ENCODE data around the gene RAP2C. TPM values are rescaled to one million over a fixed set of nuclear protein-coding genes. Genes with fewer than 3 reads are reported as not detected.

The RAP2C gene
- 28.9 and 31.2 TPM in 2 replicates for total RNA-seq

DNA sequence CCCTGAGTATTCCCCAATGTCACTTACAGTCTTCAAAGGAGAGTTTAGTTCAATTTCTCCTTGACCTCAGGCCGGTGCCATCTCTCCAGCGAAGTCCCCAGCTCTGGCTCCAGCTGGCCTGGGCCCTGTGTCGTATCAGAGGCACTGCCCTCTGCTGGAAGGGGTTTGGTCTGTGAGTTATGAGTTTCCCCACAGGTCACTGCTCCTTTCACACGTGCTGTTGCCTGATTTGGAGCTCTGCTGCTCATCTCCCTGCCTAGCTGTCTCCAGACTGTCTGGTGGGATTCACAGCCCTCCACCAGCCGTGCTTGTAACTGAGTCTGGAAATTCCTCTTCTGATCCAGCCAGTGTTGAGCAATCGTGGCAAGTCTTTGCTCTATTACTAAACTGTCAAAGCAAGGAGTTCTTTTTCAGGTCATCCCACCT, at the start of gene RAP2C:
Gene RAP2C (minus strand): TSS at position 105 of the 426 bp plus-strand sequence. CDS start 2,179 bp downstream, outside the sequence.
- intact Hi-C loops (cut with micrococcal nuclease): loop anchor here (1.0 to 10.0 kb wide), 6 partner anchors 127 to 1955 kb away; partner anchors contain the start of genes MBNL3 and ZNF280C

DNA sequence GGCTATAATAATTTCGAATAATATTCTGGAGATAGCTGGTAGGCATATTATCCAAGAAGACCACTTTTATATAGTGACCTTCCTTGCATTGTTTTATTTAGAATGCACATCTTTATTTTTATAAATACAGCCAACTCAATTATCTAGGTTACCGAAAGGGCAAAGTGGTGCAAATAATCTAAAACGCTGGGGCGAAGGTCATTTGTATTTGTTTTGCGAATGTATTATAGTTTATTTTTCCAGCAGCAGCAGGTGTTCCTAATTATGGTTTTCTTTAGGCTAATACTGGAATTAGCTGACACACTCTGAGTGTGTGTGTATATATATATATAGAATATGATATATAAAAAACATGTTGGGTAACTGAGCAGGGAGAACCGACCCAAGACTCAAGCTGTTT, 48.1 kb upstream of the RAP2C start:
- intact Hi-C loops (cut with micrococcal nuclease): no loop called here

DNA sequence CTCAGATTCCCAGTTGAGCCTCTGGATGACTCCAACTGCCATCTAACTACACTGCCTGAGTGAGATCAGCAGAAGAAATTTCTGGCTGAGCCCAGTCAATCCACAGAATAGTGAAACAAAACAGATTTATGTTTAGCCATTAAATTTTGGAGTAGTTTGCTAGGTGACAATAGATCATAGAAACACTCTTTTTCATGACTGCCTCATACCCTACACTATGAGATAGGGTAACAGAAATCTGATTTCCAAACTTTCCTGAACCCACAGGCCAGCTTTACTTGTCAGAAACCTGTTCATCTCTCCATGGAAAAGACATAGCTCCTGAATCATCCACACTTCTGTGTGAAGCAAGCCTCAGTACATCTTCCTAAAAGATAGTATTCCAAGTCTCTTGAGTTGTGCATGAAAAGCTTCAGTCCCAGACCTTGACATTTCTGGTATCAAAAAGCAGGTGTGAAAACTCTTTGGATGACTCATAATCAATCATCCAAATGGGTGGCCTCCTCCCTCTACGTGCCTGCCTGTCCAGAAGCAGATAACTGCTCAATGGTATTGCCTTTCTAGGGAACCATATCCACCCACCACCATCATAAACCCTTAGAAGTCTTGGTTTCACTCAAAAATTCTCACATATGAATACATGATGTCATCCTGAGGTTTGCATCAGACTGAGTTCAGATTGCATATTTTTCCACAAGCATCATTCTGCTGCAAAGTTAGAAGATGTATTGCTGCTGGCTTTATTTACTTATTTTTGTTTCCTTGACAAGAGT, 47.5 kb upstream of the RAP2C start:
- intact Hi-C loops (cut with micrococcal nuclease): no loop called here

DNA sequence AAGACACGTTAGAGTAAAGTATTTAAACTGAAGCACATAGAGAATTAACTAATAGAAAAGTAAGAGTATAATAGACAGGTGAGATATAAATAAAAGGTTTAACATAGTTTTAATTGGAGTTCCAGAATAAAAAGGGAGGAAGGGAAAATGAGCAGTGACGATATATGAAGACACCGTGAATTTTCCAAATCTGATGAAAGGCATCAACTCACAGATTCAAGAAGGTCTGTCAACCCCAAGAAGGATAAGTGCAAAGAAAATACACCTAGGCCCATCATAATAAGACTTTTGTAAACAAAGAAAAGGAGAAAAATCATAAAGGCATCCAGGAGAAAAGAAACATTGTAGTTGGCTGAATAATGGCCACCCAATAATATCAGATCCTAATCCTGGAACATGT, 43.9 kb upstream of the RAP2C start:
- intact Hi-C loops (cut with micrococcal nuclease): no loop called here

DNA sequence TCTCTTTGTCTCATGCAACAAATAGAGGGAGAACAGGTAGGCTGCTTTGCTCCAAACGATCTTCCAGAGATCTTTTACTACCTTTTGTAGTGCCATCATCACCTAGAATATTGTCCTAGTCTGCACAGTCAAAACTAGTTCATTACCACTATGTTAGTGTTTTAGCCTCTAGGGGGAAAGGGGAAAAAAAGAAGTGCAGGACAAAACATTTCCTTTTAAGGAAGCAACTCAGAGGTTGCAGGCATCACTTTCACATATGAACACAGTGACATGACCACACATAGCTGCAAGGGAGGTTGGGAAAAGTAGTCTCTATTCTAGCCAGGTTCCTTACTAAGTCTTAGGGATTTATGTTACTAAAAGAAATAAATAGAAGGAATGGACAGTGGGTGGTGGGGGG, 39.3 kb upstream of the RAP2C start:
- intact Hi-C loops (cut with micrococcal nuclease): no loop called here

DNA sequence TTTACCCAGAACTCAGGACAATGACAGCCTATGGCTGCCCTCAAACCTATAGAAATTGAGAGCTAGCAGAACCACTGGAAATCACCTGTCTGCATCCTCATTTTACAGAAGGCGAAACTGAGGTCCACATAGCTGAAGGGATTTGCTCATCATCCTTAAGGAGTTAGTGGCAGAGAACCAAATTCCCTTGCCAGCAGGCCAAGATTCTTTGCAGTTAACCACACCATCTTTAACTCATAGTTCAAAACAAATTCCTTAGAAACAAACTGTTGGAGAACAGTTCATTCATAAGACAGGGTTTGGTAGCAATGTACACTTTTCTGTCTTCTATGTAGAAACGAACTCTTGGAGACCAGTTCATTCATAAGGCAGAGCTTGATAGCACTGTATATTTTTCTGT, 37.9 kb upstream of the RAP2C start:
- intact Hi-C loops (cut with micrococcal nuclease): no loop called here

DNA sequence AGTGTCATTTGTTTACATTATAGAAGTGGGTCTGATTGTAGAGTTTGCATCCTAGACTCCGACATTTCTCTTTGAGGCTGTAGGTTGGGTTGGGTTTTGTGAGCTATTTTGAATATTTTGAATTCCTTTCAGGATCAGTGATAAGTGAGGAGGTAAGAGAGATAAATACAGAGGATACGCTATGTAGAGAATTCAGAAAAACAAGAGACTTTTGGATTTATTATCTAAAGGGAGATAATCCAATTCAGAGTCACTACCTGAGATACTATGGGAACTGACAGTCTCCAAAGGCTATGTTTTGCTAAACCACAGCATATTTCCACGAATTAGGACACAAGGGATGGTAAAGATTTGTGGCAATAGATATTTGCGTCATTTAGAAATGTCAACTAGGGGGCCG, 16.9 kb upstream of the RAP2C start:
- intact Hi-C loops (cut with micrococcal nuclease): no loop called here

DNA sequence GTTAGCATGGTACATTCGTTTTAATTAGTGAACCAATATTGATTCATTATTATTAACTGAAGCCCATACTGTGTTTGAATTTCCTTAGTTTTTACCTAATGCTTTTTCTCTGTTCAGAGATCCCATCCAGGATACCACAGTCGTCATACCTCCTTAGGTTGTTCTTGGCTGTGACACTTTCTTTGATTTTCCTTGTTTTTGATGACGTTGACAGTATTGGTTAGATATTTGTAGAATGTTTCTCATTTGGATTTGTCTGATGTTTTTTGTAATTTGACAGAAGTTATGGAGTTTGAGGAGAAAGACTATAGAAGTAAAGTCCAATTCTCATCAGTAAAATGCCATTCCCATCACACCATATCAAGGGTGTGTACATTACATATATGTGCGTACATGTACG, 16.2 kb upstream of the RAP2C start:
- intact Hi-C loops (cut with micrococcal nuclease): no loop called here

DNA sequence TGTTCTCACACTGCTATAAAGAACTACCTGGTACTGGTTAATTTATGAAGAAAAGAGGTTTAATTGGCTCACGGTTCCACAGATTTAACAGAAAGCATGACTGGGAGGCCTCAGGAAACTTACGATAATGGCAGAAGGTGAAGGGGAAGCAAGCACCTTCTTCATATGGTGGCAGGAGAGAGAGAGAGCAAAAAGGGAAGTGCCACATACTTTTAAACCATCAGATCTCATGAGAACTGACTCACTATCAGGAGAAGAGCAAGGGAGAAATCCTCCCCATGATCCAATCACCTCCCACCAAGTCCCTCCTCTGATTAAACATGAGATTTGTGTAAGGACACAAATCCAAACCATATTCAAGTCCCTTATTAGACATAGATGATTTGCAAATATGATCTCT, 12.3 kb upstream of the RAP2C start:
- intact Hi-C loops (cut with micrococcal nuclease): no loop called here

DNA sequence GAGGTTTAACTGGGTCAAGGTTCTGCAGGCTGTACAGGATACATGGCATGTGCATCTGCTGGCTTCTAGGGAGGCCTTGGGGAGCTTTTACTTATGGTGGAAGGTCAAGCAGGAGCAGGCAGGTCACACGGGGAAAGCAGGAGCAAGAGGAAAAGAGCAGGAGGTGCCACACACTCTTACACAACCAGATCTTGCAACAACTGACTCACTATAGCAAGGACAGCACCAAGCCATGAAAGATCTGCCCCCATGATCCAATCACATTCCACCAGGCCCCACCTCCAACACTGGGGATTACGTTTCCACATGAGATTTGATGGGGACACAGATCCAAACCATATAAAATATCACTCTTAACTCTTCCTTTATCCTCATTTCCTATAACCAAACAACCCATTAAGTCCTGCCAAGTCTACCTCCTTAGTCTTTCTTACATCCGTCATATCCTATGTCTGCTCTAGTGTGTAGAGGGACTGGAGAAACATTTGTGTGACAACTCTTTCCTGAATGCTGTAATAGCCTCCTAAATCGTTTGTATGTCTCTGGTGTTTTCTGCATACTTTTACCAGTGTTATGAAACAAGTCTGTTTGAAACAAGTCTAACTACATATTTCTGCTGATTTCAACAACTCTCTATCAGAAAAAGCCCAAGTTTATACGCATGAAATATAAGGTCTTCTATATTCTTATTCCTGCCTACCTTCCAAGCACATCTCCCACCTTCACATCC, 8.3 kb upstream of the RAP2C start:
- intact Hi-C loops (cut with micrococcal nuclease): loop anchor here (2.0 kb wide), 1 partner anchor 387 kb away; no protein-coding TSS in a partner anchor

DNA sequence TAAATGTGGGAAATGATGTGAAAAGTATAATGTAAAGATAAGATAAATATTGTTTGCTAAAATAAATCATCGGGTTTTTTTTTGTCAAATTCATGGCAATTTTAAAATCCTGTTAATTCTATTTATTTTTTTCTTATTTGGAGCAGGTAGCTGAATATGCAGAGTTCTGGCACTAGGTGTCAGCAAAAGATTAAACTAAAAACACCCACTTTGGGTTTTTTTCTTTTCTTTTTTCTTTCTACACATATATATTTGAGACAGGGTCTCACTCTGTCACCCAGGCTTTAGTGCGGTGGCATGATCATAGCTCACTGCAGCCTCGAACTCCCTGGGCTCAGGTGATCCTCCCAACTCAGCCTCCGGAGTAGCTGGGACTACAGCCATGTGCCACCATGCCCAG, 6.9 kb upstream of the RAP2C start:
- intact Hi-C loops (cut with micrococcal nuclease): loop anchor here (2.0 kb wide), 1 partner anchor 389 kb away; no protein-coding TSS in a partner anchor

DNA sequence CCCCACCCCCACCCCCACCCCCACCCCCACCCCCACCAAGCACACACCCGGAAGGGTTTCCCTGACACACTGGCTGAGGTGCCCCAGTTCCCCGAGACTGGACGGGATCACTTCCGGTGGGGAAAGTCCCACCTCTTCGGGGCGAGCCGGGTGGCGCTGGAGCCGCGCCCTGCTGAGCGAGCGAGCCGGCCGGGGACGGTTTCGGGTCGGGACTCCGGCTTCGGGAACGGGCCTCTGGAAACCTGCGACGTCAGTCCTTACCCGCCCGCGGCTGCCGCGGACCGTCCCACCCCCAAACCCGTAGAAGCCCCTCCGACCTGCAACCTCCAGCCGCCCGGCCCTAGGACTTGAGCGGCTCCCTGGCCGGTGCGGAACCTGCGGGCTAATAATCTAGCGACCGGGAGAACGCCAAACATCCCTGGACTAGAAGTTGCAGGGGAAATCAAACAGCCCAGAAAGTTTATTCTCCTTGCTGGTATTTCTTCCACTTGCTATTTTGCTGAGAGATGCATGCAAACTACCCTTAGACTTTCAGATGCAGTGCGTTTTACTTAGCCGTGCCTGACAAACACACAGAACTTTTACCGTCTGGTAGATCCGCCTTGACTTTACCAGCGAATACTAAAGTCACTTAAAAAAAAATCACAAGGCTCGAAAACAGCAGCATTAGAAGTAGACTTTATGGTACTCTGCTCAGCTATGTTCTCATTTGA, 991 bp downstream of the RAP2C start:
- intact Hi-C loops (cut with micrococcal nuclease): loop anchor here (2.0 to 10.0 kb wide), 5 partner anchors 126 to 1953 kb away; partner anchors contain the start of gene ZNF280C

DNA sequence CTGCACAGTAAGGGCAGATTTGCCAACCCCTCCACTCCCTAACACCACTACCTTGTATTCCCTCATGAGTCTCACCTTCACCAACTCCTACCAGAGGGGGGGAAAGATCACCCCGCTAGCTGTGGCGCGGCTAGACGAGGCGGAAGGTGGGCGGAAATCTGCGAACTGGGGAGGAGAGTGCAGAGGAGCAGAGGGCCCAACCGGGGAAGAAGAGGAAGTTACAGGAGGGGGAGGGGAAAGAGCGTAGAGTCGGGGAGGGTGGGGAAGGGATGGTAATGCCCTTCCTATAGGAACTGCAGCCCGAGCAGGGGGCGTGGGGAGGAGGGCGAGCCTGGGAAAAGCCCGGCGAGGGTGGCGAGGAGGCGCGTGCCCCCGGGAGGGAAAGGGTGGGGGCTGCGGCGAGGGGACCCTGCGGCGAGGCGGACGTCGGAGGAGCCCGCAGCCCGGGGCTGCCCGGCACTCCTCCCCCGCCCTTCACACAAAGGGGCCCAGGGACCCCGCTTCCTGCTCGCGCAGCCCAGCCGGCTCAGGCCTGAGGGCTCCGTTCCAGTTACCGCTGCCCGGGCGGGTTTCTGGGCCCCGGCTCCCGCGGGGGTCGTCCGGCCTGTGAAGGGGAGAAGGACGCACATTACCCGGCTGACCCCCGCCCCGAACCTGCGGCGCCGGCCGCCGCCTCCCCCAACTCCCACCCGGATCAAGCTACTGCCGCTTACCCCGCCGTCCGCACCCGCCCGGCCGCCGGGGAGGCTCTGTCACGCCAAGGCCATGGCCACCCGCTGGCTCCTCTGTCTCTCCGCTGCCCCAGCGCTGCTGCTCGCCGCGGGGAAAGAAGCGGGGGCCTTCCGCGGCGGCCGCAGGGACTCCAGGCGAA, 1.8 kb downstream of the RAP2C start:
- intact Hi-C loops (cut with micrococcal nuclease): loop anchor here (1.0 to 10.0 kb wide), 7 partner anchors 125 to 1953 kb away; partner anchors contain the start of gene ZNF280C

DNA sequence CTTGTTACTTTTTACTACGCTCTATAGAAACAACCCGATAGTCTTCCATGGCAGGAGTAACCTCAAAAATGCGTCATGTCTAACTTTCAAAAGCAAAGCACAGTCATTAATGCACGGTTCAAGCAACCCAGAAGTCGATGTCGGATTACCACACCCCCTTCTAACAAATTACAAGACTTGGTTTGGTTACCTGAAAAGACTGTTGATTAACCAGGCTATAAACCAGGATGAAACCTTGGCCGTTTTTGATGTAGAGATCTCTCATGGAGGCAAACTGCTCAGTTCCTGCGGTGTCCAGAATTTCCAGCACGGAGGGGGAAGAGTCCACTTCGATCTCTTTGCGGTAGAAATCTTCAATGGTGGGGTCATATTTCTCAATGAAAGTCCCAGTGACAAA, 2.4 kb downstream of the RAP2C start:
- intact Hi-C loops (cut with micrococcal nuclease): loop anchor here (1.0 to 10.0 kb wide), 5 partner anchors 125 to 1952 kb away; partner anchors contain the start of gene ZNF280C

DNA sequence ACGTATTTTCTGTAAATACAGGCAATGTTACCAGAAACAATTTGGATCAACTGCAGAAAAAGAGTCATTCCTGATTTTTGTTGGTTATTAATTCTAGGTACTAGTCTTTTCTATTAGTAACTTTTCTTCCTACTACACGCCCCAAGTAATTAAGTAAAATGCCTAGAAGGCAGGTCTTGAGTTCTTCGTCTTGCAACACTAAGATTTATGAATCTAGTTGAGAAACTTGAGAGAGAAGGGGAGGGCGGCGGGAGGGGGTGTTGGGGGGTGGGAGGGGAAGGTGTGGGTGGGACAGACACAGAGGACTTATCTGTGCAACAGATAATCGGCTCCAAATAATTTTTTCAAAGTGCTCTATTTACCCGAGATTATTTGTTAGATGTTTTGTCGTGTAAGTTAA, 3.0 kb downstream of the RAP2C start:
- intact Hi-C loops (cut with micrococcal nuclease): loop anchor here (5.0 to 10.0 kb wide), 3 partner anchors 124 to 1951 kb away; partner anchors contain the start of gene ZNF280C

DNA sequence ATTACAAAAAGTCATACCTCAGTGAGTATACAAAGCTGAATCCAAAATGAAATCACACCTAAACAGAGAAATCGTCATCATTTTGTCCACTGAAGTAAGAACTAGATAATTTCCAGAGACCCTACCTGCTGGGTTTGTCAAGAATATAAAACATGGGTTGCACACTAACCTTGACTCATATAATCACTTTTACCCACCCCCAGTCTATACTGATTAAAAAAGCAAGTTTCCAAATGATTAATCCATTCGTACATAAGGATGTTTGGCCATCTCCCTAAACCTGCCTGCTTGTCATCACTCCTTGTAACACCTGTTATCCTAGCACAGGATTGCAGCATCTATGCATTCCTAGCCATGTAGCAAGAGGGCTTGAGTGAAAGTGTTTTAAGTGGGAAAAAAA, 4.7 kb downstream of the RAP2C start:
- intact Hi-C loops (cut with micrococcal nuclease): loop anchor here (10.0 kb wide), 1 partner anchor 1950 kb away; the partner anchor contains the start of gene ZNF280C

DNA sequence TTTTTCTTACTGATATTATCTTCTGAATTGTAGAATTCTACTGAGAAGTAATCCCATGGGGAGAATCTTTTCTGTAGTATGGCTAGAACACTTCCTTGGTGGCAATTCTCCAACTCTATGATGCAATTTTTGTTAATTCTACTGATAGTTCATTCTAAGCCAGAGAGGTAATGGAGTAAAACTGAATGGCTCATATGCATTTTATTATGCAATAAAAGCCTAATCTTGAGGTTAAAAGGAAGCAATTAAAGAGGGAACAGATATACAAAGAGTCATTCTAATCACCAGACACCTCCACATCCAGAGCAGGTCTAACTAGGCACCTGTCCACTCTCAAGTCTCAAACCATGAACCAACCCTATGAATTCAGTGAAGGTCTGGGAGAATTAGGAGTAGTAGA, 9.7 kb downstream of the RAP2C start:
- intact Hi-C loops (cut with micrococcal nuclease): no loop called here

DNA sequence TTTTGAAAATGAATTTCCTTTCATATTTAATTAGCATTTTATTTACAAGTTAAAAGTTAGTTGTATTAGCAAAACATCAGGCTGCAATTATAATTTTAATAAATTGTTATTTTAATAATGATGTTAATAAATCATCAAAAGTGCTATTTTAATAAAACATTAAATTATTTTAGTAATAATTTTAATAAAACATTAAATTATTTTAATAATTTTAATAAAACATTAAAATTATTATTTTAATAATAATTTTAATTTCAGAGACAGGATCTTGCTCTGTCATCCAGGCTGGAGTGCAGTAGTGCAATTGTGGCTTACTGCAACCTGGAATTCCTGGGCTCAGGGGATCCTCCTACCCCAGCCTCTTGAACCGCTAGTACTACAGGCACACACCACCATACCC, 10.8 kb downstream of the RAP2C start:
- intact Hi-C loops (cut with micrococcal nuclease): no loop called here

DNA sequence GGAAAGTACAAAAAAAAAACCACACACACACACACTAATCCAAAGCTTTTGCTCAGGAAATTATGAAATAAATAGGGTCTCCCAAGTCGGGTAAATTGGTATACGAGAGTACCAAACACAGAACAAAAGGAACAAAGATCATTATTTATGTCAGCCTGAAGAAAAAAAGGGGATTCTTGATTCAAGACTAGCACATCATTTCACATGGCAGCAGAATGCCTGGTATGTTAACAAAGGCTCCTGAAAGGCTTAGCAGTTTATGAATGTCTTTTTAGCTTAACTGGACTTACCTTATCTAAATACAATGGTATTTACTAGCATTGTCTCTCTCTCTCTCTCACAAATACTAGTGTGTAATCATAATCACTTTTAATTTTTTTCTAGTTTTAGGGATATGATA, 11.3 kb downstream of the RAP2C start:
- intact Hi-C loops (cut with micrococcal nuclease): no loop called here

DNA sequence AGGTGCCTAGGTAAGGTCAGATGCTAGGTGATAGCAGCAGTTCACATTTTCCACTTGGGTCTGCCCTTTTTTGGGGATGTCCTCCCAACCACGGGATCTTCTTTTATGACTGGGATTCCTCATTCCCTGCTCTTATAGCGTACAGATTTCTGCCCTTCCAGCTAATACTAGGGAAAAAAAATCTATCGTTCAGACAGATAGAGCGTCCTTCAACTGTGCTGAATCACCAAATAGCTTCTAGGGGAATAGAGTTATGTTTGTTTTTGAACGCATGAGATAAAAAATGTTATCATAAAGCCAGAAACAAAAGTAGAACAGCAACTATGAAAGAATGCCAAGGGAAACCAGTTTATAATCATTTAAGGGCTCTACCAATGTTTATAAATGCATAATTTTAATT, 13.0 kb downstream of the RAP2C start:
- intact Hi-C loops (cut with micrococcal nuclease): no loop called here
